Lung microvascular endothelial cell (primary cell): ENCODE measurements around the gene GRID1. TPM values are rescaled to one million over a fixed set of nuclear protein-coding genes. Genes with fewer than 3 reads are reported as not detected.

Experiments
- DNase-seq, 2 donors: peaks; one replicate each; pipeline versions ENCODE4 v3.0.0 to v3.0.0-alpha.2; 2010; ENCODE audit warnings: low read depth in 2 of 2
- total RNA-seq: library from RNA; depleted of rRNA; stranded (reverse); fragments of >200 nt; gene quantifications from 2 replicates; pipeline ENCODE4 v1.2.1, GENCODE V29; 2014

GRID1 gene
- total RNA-seq, 1 donor from 2014 or later: not detected

DNA sequence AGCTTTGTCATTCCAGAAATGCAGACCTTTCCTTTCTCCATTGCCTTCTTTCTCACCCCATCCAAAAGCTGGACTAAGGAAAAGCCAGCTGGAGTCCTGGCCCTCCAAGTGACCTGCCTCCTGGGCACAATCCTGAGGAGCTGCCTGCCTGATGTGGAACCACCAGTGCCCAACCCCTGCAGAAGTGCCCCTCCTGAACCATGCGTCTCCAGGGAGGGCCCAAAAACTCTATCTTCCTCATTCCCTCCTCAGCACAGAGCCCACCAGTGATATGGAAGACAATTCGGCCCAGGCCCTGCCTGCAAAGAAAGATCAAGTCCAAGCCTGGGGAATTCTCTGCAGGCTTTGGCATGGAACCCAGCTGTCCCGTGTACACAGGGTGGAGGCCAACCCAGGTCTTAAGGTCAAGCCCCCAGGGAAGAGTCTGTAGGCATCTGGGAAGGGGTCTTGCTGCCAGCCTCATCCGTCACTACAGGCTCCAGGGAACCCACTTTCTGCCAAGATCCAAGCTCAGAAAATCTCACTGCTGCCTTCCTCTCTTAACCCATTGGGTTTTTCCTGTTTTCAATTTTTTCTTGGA is 3.5 kb upstream of the GRID1 start:
- no peak for DNase-seq

DNA sequence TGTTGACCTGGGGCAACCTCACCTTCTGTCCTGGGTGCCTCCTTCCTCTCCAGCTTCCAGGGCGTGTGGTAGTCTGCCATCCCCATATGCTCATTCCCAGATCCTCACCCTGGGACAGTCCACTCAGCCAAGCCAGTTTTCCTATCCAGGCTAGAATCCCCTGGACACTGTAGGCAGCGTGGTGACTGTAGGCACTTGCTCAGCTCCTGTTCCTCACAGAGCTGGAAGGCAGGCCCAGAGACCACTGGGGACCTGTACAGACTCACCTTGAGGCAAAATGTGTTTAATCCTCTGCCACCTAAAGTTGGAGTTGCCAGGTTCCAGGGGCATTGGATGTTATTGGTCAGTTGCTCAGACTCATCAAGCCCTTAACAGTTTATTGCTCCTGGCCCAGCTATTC is 2.4 kb upstream of the GRID1 start:
- DNase-seq: no peak

DNA sequence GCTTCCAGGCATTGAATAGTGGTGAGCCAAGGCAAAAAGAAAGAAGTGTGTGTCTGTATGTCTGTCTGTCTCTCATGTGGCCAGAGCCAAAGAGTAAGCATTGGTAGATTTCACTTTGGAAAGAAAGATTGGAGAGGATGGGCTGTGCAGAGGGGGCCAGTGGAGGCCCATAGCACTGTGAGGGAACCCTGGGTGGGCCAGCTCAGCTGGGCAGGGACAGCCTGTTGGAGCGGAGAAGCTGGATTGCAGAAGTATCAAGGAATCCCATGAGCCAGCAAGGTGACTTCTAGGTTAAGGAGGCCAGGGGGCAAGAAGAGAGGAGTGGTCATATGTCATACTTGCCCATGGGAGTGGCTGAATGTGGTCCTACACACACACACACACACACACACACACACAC is 1.5 kb upstream of the GRID1 start:
- DNase-seq: no peak

DNA sequence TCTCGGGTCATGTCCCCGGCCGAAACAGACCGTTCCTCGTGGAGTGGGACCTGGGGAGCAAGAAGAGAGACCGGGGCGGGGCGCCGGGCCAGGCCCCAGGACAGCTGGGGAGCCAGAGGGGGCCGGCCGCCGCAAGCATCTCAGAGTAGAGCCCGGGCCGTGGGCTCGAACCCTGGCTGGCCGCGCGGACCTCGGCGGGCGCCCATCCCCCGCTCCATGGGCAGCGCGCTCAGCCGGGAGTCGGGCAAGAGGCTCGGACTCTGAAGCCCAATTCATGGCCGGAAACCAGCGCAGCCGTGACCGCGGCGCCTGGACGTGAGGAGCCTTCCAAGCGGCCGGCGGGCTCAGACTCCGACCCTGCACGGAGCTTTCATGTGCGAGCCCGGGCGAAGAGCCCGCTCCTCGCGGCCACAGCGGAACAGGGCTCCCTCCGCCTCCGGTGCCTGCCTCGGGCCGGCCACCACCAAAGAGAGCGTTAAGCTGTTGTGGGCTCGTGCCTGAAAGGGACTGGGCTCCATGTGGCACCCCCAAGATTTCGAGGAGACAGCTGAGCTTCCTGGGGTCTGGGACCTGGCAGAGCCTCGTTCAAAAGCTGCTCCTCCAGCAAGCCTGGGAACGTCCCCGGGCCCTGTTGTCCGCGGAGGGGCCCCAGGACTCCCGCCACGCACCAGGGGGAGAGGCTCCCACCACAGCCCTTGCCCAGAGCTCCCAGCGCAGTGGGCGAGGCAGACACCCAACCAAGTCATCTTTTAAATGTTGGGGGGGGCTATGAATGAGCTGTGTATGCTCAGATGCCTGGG is 757 bp upstream of the GRID1 start:
- no peak for DNase-seq

DNA sequence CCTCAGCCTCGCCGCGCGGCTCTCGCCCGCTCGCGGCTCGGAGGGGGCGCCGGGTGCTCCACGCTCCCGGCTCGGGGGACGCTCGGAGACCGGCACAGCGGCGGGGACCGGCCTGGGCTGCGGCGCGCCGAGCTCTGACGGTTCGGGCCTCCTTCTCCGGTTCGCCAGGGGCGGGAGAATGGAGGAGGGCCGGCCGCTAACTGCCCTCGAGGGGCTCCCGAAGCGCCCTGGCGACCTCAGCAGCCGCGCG is 232 bp upstream of the GRID1 start:
- no peak for DNase-seq

DNA sequence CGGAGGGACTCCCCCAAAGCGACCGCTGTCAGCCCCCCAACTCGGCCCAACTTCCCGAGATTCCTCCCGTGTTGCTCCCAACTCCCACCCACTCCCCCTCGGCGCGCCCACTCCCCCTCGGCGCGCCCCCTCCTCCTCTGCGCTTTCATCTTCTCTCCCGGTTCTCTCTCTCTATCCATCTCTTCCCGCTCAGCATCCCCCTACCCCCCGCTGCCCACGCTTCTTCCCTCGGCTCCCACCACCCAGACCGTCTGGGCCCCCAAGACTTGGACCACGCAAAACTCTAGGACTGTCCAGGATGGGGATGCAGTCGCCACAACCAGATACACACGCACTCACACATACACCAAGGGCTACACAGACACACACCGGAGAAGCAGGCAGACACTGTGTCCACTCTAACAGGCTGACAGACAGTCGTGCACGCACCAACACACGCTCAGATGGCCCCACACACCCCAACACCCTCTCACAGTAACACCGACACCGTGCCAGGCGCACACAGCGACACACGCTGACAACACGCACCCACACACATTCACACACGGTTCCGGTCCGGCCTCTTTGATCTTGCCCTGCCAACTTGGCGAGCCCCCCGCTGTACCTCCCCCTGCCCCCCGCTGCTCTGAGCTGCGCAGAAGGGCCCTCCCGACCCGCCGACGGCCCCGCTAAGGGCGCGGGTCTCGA is 1.1 kb downstream of the GRID1 start:
- DNase-seq: no peak

DNA sequence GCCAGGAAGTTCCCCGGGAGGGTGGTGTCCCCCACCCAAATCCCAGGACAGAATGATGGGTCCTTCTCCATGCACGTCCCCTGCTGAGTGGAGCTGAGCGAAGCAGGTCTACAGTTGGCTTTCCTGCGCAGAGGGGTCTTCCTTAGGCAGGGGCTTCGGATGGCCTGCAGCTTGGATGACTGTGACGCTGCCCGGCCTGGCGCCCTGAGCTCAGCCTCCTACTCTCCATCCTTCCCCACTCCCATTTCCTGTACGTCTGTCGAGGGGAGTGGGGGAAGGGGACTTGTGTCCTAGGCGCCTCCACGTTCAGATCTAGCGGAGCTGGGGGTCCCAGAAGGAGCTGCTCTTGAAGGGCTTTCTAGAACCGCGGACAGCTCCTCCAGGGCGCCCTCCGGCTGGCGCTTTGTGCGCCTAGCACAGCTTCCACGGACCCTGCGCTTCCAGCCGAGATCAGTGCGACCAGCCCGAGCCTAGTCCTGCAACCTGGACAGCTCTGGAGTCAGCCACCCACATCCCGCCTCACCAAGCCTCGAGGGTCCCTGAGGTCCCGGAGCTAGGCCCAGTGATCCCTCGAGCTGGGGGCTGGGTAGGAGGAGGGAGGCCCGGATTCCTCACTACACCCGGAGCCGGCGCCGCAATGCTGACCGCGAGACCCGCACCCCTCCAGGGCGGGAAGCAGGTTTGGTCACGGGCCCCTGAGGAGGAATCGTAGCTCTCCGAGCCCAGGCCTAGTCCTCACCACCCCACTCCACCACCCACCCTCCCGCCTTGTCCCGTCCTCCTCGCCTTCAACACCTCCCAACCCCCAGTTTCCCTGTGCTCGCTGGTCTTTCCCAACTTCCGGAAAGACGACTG is 1.9 kb downstream of the GRID1 start:
- DNase-seq: peak in 1 of 2 donors; percentile 11

DNA sequence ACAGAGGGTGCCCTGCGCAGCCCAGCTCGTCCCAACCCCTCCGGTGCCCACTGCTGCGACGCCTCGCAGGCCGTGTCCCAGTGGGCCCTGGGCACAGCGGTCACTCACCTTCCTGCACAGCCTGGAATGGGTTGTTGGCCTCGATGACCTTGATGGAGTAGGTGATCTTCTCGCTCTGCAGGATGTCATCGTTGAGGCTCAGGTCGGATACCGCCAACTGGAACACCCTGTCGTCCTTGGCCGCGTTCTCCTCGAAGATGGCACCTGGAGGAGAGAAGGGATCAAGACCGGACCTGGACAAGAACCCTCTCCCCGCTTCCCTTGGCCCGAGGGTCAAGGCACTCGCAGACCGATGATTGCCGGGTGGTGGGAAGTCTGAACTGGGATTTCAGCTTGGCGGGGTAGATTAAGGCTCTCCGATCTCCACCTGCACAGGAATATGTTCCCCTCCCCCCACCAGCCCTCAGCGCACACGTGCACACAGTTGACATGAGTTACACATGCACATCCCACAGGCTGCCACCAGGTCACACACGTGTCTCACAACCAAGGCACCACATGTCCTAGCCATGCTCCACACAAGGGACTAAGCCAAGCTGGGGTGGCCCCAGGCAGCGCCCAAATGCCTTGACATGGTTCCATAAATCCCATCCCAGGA is 2.6 kb downstream of the GRID1 start:
- no peak for DNase-seq

DNA sequence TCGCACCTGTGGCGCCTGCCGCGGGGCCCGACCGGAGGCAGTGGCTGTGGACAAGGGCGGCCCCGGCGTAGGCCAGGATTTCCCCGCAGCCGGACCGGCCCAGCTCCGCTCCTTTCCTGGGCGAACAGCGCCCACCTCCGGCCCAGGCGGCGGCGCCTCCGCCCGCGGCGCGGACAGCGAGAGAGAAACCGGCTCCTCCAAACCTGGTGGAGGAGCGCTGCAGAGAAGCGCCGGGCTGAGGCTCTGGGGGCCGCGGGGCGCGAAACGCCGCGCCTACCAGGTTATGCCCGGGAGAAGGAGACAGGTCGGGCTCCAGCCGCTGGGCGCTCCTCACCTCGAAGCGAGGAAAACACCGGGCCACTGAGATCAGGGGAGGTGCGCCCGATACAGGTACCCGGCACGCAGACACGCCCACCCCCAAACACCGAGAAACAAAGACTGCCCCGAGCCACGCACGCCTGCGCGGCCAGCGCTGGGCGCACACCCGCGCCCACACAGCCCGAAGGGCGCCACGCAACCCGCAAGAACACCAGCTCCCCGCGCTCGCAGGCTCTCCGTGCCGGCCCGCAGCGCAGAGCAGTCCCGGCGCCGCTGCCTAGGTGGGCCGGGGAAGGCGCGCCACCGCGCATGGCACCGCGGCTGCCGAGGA is 3.3 kb downstream of the GRID1 start:
- no peak for DNase-seq

DNA sequence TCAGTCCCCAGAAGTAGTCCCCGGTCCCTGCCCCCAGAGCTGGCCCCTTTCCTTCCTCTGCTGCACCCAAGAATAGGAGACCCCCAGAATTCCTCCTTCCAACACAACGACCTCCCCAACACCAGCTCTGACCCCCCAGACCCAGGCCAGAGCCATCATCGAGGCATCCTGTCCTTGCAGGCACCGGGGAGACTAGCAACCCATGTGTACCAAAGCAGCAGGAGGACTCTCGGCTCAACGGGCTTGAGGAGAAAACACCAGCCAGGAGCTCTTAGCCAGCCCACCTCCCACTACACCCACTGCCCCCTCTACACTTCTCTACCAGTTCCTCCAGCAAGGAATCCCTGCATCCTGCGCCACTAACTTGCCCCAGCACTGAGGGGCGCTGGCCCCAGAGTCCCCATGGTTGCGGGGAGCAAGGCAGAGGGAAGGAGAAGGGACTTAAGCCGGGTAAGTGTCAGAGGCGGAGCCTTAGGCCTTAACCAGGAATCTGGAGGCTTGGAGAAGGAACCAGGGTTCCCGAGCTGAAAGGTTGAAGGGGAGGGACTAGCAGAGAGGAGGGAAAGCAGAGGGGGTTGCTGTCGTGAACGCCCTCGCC is 3.9 kb downstream of the GRID1 start:
- DNase-seq: no peak

DNA sequence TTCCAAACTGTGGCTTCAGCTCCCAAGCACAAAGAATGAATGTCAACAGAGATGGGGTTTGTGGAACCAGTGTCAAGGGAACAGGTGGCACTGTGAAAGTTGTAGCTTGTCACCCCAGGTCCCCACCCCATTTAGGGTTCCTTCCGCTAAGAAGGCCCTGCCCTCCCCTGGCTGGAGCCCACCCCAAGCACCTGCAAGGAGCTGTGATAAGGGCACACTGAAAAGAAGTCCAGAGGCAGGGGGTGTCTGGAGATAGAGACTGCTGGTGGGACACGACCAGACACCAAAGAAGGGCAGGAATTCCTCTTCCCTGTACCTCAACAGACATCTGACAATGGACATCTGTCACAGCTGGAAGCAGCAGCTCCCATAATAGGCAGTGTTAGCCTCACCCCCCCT is 4.5 kb downstream of the GRID1 start:
- no peak for DNase-seq

DNA sequence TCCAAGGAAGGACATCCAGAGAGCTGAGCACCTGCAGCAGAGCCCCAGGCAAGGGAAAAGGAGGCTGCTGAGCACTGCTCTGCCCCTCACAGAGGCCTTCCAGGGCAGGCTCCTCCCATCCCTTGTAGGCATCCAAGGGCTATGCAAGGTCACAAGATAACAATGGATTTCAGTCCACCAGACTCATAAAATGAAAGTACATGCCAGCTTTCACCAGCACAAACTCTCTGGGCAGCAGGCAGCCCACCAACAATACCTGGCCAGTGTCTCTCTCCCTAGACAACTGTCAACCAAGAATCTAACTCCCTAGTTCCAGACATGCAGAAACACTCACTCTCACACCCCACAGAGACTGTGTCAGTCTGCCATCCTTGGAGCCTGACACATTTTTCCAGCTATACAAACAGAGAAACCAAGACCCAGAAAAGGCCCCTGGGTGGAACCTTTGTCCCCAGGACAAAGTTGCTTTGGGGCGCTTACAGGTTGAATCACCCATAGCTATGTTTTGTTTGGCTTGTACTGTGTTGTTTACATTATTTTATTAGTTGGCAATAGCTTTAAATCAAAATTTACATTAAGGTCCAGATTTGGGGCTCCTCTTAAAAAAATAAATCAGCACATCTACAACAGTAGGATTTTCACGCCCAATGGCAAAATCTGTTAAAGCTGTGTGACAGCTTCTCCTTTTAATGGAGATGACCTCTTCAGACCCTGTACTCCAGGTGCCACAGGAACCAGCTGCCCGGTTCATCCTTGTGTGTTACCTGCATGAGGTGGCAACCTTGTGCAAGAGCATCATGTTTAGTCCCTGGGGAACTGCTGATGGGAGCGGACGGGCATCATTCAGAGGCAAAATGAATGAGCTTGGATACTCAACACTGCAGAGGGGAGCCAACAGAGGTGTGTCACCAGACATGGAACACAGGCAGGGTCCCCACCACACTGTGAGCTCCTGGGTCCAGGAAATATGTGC is 5.2 kb downstream of the GRID1 start:
- no peak for DNase-seq

DNA sequence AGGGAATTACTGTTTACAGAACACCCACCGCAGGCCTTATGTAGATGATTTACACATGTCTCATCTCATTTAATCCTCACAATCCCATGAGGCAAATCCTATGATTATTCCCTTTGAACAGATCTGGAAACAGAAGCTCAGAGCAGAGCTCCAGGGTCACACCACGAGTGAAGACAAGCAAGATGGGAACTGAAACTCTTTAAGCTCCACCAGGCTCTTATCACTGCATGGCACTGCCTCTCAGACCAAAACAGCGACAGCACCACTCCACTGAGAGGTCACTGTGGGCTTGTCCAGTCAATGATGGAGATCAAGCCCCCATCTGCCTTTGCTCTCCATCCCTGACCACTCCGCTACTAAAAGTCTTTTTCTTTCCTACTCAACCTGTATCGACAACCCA is 5.9 kb downstream of the GRID1 start:
- DNase-seq: no peak

DNA sequence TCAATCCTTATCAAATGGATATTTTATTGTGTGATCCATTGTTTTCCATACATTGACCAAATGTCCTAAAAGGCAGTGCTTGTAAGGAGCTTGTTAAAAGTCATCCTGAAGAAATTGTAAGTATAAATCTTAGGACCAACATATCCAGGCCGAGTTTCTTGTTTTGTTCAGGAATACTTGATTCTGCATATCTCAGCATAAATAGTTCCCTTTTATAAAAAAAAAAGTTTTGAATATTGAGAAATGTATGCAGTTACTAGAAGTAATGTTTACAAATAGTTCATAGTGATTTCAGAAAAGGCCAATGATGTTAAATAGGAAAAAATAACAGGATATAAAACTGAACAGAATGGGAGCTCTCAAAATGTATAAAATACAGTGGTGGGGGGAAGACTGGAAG is 6.6 kb downstream of the GRID1 start:
- DNase-seq: no peak

DNA sequence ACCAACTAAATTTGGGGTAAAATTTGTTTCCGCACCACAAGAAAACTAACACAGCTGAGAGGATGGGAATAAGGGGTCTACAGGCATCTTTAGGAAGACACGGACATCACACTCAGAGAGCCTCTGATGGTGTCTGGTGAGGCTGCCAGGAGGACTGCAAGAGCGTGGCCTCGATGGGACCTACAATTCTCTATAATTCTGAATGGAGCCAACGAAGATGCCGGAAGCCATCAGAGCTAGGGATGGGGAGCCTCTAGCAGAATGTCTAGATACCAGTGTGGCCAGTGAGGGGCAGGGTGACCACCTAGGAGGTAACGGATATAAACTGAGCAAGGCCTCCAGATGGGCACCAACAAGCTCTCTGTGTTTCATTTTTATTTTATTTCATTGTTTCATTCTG is 7.5 kb downstream of the GRID1 start:
- no peak for DNase-seq

DNA sequence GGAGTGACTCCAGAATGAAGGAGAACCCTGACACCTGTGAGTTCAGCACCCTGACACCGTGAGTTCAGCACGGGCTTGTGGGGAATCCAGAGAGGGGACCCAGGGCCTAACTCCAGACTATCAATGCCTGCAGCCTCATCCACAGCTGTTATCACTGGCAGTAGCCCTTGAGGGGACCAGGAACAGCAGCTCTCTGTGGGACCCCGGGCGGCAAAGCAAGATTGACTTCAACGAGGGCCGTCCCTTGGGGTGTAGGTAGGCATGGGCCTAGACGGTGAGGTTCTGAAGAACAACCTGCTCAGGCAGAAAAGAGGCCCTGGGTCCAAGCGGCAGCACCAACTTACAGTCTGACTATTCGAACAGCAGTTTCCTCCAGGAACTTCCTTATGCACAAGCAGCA is 8.9 kb downstream of the GRID1 start:
- no peak for DNase-seq

DNA sequence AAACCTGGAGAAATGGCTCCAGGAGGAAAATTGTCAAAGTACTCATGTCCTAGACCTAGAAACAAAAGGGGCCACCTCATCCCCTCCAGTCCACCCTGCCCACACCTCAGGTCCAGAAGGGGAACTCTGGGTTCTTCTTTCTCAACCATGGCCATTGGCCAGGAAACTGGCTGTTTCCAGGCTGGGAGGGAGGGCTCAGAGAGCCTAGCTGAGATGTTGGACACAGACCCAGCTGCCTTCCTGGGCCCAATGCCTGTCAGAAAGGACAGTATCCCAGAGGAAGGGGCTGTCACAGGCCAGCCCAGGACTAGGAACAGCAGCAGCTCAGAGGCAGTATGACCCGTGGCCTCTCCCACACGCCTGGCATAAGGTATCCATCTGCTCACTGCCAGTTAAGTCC is 9.6 kb downstream of the GRID1 start:
- DNase-seq: no peak

DNA sequence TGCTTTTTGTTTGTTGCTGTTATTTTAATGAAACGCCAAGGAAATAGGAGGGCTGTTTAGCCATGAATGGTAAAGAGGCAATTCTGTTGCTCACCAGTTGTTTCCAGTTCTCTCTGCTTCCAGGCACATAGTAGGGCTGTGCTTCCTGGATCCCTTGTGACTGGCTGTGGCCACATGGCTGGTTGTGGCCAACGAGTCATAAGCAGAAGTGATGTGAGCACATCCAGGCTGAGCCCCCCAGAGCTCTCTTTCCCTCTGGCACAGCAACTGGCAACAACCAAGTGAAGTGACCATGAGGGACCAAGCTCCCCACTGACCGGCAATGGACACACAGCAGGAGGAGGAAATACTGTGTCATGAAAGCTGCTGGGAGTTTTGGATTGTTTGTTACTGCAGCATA is 10.3 kb downstream of the GRID1 start:
- DNase-seq: no peak

DNA sequence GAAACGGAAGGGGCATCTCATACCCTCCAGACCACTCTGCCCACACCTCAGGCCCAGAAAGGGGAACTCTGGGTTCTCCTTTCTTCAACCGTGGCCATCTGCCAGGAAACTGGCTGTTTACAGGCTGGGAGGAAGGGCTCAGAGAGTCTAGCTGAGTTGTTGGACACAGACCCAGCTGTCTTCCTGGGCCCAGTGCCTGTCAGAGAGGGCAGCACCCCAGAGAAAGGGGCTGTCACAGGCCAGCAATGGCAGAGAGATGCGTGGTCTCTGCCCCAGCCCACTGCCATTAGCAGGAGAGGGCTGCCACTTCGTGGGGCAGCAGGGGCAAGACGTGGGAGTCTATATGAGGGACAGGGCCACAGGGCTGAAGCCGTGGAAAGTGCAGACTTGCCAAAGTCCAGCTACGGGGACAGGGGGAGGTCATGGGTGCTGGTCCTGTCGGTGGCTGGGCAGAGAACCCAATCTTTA is 11.0 kb downstream of the GRID1 start:
- no peak for DNase-seq
